GM18867 (cell line): Measurements from ENCODE around the gene TNFRSF6B.

ENCODE experiments used
- ATAC-seq: cut with Tn5 transposase; IDR thresholded peaks from one replicate; pipeline ENCODE4 v1.9.1; 2021; ENCODE audit warnings: mild to moderate bottlenecking, moderate library complexity; ENCODE audit not compliant: unreplicated experiment

Gene TNFRSF6B

DNA sequence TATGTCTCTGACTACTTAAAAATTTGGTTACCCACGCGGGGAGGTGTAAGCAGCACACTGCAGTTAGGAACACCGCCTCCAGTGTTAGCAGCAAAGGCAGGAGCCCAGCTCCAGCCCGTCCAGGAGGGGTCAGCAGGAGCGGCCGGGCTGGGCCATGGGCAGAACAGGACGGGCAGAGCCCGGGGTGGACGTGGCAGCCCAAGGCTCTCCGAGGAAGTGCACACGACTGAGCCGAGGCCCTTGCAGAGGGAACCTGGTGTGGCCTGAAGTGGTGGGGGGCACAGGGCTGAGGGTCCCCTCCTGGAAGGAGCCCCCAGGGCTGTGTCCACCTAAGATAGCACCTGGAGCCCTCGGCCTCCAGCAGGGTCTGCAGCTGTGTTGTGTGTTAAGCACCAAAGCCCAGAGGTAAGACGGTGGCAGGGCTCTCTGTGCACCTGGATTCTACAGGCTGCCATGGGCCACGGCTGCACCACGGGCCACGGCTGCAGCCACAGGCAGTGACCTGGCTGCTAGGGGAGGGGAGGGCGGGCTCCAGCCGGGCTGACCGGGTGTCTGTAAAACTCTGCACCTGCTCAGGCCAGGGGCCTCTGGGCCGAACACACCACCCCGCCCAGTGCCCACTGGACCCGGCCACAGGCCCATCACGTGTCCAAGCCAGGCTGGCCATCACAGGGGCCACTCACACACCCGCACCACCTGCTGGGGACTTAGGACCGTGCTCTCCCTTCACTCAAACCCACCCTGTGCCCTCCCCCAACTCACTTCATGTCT, 49.7 kb downstream of the TNFRSF6B start:
- ATAC-seq: no peak

DNA sequence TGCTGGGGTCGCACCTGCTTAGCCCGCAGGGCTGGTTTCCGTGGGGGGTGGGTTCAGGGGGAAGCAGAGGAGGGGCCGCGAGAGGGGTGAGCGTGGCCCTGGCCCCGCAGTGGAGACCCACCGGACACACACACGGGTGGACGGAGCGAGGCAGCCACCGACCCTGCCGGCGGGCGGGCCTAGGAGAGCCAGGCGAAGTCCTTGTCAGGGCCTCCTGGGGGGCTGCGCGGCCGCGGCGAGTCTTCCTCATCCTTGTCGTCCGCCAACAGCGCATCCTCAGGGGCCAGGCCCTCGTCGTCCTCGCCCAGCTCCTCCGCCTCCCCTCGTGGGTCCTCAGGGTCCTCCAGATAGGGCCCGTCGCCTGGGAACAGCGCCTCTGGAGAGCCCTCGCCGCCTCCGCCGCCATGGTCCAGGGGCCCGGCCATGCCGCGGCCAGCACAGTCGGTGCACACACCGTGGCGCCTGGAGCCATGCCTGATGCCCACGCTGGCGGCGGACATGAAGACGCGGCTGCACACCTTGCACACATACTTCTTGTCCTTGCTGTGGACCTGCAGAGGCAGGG, 50.4 kb downstream of the TNFRSF6B start:
- ATAC-seq: no peak

DNA sequence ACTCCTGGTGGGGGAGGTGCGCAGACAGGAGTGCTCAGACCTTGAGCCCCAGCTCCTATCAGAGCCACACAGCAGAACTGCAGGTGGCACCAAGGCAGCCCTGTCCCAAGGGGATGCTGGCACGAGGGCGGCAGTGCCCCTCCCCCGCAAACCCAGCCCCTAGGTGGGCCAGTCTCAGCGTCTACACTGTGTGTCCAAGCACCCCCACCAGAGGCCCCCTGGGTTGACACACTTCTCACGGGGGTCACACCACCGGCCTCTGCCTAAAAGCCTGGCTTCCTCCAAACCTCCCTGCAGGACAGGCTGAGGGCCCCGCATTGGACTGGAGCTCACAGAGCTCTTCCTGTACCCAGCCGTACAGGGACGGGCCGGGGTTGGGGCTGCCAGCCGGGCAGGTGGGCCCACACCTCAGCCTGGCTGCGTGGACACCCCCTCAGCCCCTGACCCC, 51.2 kb downstream of the TNFRSF6B start:
- no peak for ATAC-seq
